ENCODE results near the gene KCNJ10.

The KCNJ10 gene

DNA sequence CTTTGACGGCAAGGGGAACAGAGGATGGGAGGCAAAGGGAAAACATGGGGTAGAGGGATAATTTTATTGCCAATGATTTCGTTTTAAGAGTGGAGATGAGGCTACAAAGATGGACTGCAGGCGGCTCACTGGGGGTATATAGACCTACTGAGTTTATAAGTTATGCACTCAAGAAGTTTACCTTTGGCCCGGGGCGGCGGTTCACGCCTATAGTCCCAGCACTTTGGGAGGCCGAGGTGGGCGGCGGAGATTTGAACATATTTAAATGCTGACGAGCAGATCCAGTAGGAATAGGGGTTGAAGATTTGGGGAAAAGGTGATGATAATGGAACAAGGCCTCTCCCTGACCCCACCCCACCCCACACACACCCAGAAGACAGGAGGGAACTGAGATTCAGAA is 107.8 kb downstream of the KCNJ10 start:
- no peak for DNase-seq (ENCODE audit: low read depth)

DNA sequence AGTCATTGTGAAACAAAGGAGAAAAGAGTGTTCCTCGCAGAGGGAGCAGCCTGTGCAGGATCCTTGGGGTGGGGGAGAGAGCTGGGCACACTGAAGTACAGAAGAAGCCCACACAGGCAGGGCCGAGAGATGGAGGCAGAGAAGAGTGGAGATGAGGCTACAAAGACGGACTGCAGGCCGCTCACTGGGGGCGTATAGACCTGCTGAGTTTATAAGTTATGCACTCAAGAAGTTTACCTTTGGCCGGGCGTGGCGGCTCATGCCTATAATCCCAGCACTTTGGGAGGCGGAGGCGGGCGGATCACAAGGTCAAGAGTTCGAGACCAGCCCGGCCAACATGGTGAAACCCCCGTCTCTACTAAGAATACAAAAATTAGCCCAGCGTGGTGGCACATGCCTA is 108.3 kb downstream of the KCNJ10 start:
- no peak for DNase-seq (ENCODE audit: low read depth)

GRCh38 chr1:159960721-159961381 is 109.1 kb downstream of the KCNJ10 start:
- DNase-seq (ENCODE audit: low read depth) = no peak

DNA sequence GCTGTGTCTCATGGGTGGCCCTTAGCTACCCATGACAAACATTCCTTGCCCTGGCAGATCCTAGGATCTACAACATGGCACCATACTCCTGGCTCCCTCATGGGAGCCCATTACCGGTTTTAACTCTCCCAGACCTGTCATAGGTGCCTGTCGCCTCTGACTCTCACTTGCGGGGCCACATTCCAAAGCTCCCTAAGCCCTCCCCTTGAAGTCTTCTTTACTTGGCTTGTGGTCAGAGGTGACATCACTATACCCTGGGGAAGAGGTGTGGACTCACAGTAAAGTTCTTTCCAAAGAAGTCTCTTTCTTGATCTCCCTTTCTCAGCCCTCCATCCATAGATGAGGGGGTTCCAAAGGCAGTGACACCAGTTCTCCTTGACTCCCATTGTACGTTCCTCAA is 110.5 kb downstream of the KCNJ10 start:
- DNase-seq (ENCODE audit: low read depth) = no peak

DNA sequence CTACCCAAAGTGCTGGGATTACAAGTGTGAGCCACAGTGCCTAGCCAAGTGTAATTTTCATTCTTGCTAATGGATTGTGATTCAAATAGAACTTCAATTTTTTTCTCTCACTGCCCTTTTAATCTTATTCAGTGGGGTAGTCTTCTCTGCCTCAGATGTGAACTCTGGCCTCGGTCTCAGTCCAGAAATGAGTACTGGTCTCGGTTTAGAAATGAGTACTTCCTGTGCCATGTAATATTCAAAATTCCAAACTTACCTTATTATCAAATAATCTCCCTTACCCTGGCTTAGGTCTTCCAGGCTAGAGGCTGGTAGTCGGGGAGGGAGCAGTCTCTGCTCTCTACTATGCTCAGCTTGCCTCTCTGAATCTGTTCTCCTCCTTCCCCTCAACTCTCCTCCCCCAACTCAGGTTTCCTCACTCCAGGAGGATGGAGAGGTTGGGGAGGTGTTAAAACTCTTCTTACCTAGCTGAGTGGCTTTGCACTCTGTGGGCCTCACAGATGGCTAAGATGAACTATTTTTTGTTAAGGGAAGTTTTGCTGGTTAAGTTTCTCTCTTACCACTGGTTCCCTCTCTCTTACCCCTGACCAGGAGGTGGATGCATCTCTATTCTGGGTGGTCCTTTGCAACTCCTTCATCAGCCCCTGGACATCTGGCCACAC is 111.1 kb downstream of the KCNJ10 start:
- DNase-seq (ENCODE audit: low read depth) = no peak

GRCh38 chr1:159957824-159958268 is 112.1 kb downstream of the KCNJ10 start:
- DNase-seq (ENCODE audit: low read depth) = no peak

DNA sequence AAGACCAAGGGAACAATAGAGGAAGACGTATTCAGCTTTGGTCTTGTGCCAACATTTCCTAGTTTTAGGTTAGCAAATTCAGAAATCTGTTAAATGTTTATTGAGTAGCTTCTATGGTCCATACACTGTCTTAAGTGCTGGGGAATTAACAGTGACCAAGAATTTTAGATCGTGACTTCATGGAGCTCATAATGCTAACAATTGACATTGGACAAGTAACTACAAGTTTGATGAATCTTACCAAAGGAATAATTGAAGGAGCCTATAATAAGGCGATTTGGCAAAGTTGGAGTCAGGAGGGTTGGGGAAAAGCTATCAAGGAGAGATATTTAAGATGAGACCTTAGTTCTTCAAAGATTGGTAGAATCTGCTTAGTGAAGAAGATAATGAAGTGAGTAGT is 114.5 kb downstream of the KCNJ10 start:
- no peak for DNase-seq (ENCODE audit: low read depth)

DNA sequence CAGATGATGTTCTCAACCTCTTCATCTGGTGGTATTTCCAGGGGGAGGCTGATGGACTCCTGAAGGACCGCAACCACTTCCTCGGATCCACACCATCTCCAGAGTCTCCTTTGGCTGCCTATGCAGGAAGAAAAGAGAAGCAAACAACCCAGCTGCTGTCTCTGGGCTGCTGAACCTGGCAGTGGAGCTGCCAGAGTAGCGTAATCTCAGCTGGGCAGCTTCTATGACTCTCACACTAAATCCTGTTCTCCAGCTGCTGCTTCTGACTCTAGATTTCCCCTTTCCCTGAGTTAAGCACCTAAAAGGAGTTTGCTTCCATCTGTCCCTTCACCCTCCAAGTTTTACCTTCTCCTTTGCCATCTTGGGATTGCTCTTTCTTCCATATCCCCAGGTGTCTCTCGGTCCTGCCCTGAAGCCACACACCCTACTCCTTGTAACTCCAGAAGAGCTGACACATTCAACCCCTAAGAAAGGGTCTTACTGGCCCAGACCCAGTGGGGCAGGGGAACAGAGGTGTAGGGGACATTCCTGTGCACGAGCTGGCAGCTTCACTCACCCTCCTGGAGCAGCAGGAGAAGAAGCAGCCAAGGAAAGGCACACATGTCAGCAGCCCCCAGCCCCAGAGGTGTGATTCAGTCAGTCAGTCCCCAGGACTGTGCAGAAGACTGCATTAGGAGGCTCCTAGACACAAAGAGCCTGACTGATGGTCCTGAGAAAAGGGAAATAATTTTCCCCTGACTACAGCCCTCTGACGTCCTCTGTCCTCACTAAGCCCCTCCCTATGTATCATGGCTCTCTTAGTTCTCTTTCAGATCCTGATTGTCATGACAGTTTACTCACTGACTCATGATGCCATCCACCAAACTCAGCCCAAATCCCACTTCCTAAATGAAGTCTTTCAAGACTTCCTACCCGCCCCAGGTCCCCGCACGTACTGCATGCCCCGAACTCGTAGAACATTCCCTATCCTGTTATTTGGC is 116.1 kb downstream of the KCNJ10 start, which contains the start of gene SLAMF9:
TSS of gene SLAMF9 (minus strand) at position 702 of the 980 bp plus-strand sequence. CDS start at position 602, 100 bp downstream.
- no peak for DNase-seq (ENCODE audit: low read depth)

DNA sequence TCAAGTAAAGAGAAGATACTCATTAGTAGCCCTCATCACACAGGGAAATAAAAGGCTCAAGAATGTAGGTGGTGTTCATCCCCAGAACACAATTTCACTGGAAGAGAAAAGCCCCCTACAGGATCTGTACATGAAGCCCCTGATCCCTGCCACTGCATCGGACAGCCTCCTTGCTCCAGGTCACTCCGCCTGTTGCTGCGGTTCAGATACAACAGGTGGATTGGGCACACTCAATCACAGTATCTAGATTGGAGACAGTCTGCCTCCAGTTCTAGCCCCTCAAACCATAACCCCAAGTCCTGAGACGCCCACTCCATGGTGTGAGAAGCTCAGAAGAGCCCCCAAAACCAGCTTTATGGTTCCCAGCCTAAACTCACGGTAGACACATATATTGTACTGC is 117.0 kb downstream of the KCNJ10 start:
- no peak for DNase-seq (ENCODE audit: low read depth)

DNA sequence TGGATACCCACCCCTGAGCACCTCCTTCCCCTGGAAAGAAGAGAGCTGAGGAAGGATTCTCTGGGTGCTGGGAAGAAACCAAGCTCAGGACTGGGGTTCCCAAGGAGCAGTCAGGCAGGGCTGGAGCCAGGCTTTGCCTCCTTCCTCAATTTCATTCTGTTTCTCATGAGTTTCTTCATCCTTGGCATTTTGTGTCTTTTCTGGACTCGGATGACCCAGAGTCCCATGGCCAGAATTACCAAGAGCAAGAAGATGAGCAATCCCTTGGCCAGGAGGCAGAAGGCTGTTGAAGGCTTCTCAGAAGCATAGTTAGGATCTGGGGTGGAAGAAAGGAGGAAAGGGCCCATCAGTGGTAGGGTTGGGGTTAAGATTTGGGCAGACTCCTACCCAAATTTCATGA is 118.4 kb downstream of the KCNJ10 start:
- no peak for DNase-seq (ENCODE audit: low read depth)

DNA sequence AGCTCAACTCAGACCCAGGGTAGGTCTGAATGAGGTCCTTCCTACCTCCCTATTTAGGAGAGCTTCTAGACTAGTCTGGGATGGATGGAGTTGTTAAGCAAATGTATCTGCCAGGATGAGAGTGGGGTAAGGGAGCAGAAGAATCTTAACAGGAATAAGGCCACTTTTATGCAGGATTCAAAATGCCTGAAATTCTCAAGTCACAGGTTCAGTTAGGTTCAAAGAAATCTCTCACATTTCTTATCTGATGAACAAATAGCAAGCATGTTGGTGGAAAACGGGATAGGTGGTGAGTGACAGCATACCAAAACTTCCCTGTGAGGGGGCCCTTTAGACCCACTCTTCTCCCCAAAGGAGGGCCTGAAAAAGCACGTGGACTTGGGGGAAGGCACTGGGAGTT is 118.9 kb downstream of the KCNJ10 start:
- no peak for DNase-seq (ENCODE audit: low read depth)

- no peak for DNase-seq (ENCODE audit: low read depth)
These were observed 120.0 kb downstream of the KCNJ10 start for GRCh38 chr1:159949981-159950381.

DNA sequence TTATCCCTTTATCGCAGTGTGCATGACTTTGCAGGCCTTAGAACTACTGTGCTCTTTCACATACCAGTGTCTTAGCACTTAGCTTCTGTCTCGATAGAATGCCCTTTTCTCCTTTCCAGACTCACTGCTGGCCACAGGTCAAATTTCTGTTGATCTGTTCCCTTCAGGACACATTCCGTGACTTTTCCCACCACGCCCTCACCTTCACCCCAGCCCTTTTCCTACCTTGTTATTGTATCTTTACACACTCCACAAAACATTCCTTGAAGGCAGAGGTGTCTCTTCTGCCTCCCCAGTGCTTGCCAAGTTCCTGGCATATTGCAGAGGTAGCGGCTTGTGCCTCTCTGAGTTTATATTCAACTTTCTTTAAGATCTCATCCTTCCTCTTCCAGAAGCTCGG is 120.8 kb downstream of the KCNJ10 start:
- no peak for DNase-seq (ENCODE audit: low read depth)
